ENCODE measurements around the gene PRAME. TPM values are rescaled to one million over a fixed set of nuclear protein-coding genes. Genes with fewer than 3 reads are reported as not detected.
"Not testable (repeated sequence)": the region's sequence is repeated elsewhere in the genome, so short reads cannot be mapped to it uniquely, and the experiment has no call there.

The PRAME gene
- total RNA-seq, 1 donor from 2014 or later = not detected

DNA sequence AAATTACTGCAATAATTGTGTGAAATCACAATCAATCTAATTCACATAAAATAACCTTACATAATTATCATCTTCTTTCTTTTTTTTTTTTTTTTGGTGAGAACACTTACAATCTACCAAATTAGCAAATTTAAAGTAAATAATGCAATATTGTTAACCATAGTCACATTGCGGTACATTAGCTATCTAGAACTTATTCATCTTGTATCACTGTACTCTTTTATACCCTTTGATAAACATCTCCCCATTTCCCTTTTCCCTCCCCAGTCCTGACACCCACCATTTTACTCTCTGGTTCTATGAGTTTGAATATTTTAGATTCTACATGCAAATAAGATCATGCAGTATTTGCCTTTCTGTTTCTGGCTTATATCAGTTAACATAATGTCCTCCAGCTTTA lies 24.0 kb upstream of the PRAME start:
- no peaks in the 10 kb centered on the region for H3K36me3 Mint-ChIP-seq

DNA sequence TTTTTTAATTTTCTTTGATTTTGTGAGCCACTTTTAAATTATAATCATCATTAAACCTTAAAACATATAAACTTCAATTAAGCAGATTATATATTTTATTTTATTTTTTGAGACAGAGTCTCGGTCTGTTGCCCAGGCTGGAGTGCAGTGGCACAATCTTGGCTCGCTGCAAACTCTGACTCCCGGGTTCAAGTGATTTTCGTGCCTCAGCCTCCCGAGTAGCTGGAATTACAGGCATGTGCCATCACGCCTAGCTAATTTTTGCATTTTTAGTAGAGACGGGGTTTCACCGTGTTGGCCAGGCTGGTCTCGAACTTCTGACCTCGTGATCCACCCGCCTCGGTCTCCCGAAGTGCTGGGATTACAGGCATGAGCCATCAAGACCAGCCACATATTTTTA lies 22.5 kb upstream of the PRAME start:
- not testable (repeated sequence) for H3K4me2 ChIP-seq; H3K4me1 Mint-ChIP-seq; H3K9me3 Mint-ChIP-seq; H3K36me3 ChIP-seq; H3K36me3 Mint-ChIP-seq; H2AFZ ChIP-seq (replicated peaks); H3K4me3 ChIP-seq; H3K4me1 ChIP-seq; H3K27me3 Mint-ChIP-seq (ENCODE audit: insufficient read depth, low read depth); H4K20me1 ChIP-seq (ENCODE audit: low read depth); H3K27ac Mint-ChIP-seq; H3K9me3 ChIP-seq (ENCODE audit: low read depth); H3K27ac ChIP-seq; H3K79me2 ChIP-seq (ENCODE audit: low read depth); H3K4me3 Mint-ChIP-seq; H3F3A ChIP-seq (ENCODE audit: low read depth); H3K9ac ChIP-seq; DNase-seq (ENCODE audit: low spot score)
- H3K27me3 ChIP-seq = peaks cover 100% of the 10 kb centered on the region

More for the DNA sequence above, 24.0 kb upstream of the PRAME start:
- Mint-ChIP-seq H3K9me3 (no peaks in the 10 kb centered on the region), H3K4me1 (peaks cover 2% of the 10 kb centered on the region), H3K4me3 (no peak overlapping the region), H3K27ac (no peak overlapping the region), H3K27me3 (ENCODE audit: insufficient read depth, low read depth) (peaks cover 4% of the 10 kb centered on the region)
- no peaks in the 10 kb centered on the region for H3K4me1 ChIP-seq
- TF ChIP-seq EZH2 (IDR thresholded peaks at IDR 0.05) (no peak), EZH2phosphoT487 (IDR thresholded peaks at IDR 0.05) (no peak)
- TF ChIP-seq, protein P1, sequence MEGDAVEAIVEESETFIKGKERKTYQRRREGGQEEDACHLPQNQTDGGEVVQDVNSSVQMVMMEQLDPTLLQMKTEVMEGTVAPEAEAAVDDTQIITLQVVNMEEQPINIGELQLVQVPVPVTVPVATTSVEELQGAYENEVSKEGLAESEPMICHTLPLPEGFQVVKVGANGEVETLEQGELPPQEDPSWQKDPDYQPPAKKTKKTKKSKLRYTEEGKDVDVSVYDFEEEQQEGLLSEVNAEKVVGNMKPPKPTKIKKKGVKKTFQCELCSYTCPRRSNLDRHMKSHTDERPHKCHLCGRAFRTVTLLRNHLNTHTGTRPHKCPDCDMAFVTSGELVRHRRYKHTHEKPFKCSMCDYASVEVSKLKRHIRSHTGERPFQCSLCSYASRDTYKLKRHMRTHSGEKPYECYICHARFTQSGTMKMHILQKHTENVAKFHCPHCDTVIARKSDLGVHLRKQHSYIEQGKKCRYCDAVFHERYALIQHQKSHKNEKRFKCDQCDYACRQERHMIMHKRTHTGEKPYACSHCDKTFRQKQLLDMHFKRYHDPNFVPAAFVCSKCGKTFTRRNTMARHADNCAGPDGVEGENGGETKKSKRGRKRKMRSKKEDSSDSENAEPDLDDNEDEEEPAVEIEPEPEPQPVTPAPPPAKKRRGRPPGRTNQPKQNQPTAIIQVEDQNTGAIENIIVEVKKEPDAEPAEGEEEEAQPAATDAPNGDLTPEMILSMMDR (IDR thresholded peaks at IDR 0.05) = no peak
- H3K36me3 ChIP-seq = no peaks in the 10 kb centered on the region
- DNase-seq (ENCODE audit: low spot score) = no peak
- no peak overlapping the region for H3K9ac ChIP-seq
- H3K9me3 ChIP-seq (ENCODE audit: low read depth) = no peaks in the 10 kb centered on the region
- H3K27ac ChIP-seq = no peak overlapping the region
- no peak overlapping the region for H2AFZ ChIP-seq (replicated peaks)
- no peaks in the 10 kb centered on the region for H3F3A ChIP-seq (ENCODE audit: low read depth)
- H3K4me3 ChIP-seq = no peak overlapping the region
- no peak overlapping the region for H3K4me2 ChIP-seq
- H3K27me3 ChIP-seq = peaks cover 100% of the 10 kb centered on the region
- no peaks in the 10 kb centered on the region for H4K20me1 ChIP-seq (ENCODE audit: low read depth)
- H3K79me2 ChIP-seq (ENCODE audit: low read depth) = no peaks in the 10 kb centered on the region

GRCh38 chr22:22579869-22580604 lies 21.0 kb upstream of the PRAME start:
- Histone ChIP-seq H2AFZ (replicated peaks) (no peak overlapping the region), H3K36me3 (no peaks in the 10 kb centered on the region), H4K20me1 (ENCODE audit: low read depth) (no peaks in the 10 kb centered on the region), H3K27me3 (peaks cover 100% of the 10 kb centered on the region), H3K4me3 (no peak overlapping the region), H3K4me2 (no peak overlapping the region), H3K9me3 (ENCODE audit: low read depth) (no peaks in the 10 kb centered on the region), H3K27ac (no peak overlapping the region), H3F3A (ENCODE audit: low read depth) (no peaks in the 10 kb centered on the region), H3K9ac (no peak overlapping the region), H3K4me1 (no peaks in the 10 kb centered on the region), H3K79me2 (ENCODE audit: low read depth) (no peaks in the 10 kb centered on the region)
- Mint-ChIP-seq H3K27me3 (ENCODE audit: insufficient read depth, low read depth) (peaks cover 2% of the 10 kb centered on the region), H3K4me3 (no peak overlapping the region), H3K9me3 (no peaks in the 10 kb centered on the region), H3K4me1 (peaks cover 2% of the 10 kb centered on the region), H3K27ac (peak overlapping the region; percentile 76), H3K36me3 (no peaks in the 10 kb centered on the region)
- no peak for DNase-seq (ENCODE audit: low spot score)
- no peak for TF ChIP-seq EZH2phosphoT487 (IDR thresholded peaks at IDR 0.05)
- TF ChIP-seq EZH2 (IDR thresholded peaks at IDR 0.05) = no peak
- TF ChIP-seq, protein P1 (IDR thresholded peaks at IDR 0.05) = no peak

DNA sequence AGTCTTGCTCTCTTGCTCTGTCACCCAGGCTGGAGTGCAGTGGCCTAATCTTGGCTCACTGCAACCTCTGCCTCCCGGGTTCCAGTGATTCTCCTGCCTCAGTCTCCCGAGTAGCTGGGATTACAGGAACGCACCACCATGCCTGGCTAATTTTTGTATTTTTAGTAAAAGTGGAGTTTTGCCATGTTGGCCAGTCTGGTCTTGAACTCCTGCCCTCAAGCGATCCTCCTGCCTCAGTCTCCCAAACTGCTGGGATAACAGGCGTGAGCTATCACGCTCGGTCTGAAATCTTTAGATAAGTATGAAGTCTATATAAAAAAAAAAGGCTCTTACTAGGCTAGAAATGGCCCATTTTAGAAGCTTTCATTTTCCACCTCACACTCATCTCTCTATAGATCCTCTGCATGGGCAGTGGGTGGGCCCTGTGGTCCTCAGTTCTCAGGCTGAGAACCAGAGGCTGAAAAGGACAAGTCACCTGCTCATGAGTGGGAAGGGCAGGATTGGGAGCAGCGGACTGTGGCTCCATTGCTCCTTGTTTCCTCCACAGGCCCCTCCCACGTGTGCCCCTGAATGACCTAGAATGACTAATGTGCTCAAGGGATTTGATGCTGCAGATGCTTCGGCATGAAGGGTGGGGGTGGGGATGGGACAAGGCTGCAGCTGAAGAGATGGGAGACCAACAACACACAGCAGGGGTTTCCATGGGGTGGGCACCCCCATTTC lies 19.8 kb upstream of the PRAME start:
- H3K9me3 Mint-ChIP-seq = no peaks in the 10 kb centered on the region
- DNase-seq (ENCODE audit: low spot score) = no peak
- Histone ChIP-seq H3F3A (ENCODE audit: low read depth) (no peaks in the 10 kb centered on the region), H3K36me3 (no peaks in the 10 kb centered on the region), H3K4me1 (no peaks in the 10 kb centered on the region), H3K27me3 (peaks cover 100% of the 10 kb centered on the region), H3K9me3 (ENCODE audit: low read depth) (no peaks in the 10 kb centered on the region), H2AFZ (replicated peaks) (no peak overlapping the region), H3K4me3 (no peak overlapping the region), H3K79me2 (ENCODE audit: low read depth) (no peaks in the 10 kb centered on the region), H4K20me1 (ENCODE audit: low read depth) (no peaks in the 10 kb centered on the region), H3K27ac (no peak overlapping the region), H3K4me2 (no peak overlapping the region), H3K9ac (no peak overlapping the region)
- H3K4me1 Mint-ChIP-seq = peaks cover 2% of the 10 kb centered on the region
- H3K36me3 Mint-ChIP-seq = no peaks in the 10 kb centered on the region
- no peak overlapping the region for H3K27ac Mint-ChIP-seq
- H3K4me3 Mint-ChIP-seq = no peak overlapping the region
- H3K27me3 Mint-ChIP-seq (ENCODE audit: insufficient read depth, low read depth) = peaks cover 2% of the 10 kb centered on the region
- TF ChIP-seq EZH2 (IDR thresholded peaks at IDR 0.05) (no peak), EZH2phosphoT487 (IDR thresholded peaks at IDR 0.05) (no peak)
- TF ChIP-seq, protein P1 (IDR thresholded peaks at IDR 0.05) = no peak

Data from neural progenitor cell (in vitro differentiated cells).